ENCODE measurements around the gene PFKFB1. TPM values are rescaled to one million over a fixed set of nuclear protein-coding genes. Genes with fewer than 3 reads are reported as not detected.

Gene PFKFB1
- total RNA-seq, 1 experiment from 2014 or later, result 0.55 TPM

DNA sequence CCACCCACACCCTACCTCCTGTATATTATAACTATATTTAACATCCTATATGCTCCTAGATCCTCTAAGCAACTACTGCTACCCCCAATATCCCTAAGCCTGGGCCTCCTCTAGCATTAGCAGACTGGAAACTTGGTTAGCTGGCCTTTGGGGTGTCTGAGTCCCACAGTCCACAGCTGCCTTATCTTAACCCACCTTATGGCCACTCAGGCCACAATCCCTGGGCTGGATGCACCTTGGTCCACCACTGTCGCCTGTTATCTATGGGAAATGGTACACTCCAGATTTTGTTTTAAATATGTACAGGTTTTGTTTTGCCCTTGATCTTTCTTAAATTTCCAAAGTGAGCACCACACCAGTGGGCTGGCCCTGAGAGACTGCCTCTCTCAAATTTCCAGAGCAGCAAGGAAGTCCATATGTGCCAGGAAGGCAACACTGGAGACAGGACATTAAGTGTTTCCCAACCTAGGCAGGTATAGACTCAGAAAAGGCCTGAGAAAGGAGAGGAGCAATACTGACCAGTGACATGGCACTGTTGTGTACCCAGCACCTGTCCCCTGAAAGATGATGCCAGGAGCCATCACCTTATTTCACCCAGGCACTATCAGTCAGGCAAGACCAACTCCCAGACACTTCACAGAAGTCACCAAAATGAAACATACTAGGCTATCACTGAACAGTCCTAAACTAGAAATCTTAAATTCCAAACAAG lies 921 bp downstream of the PFKFB1 start:
- no peak overlapping the region for H3K4ac ChIP-seq (ENCODE audit: low read depth, low read length)
- no peak overlapping the region for H2BK20ac ChIP-seq (ENCODE audit: low read depth, low read length, poor library complexity, severe bottlenecking)
- H3K23ac ChIP-seq (ENCODE audit: insufficient read length, low read depth, low read length), result no peak overlapping the region
- H2AK5ac ChIP-seq (ENCODE audit: insufficient read length, low read length), result no peak overlapping the region
- H2BK12ac ChIP-seq (ENCODE audit: insufficient read length, low read depth, low read length), result no peak overlapping the region
- H3K27me3 ChIP-seq (ENCODE audit: insufficient read depth, low read length), result no peaks in the 10 kb centered on the region
- H4K20me1 ChIP-seq (ENCODE audit: control insufficient read depth, insufficient read depth, insufficient read length), result no peaks in the 10 kb centered on the region
- DNase-seq, result no peak
- no peak overlapping the region for H3K9ac ChIP-seq (ENCODE audit: extremely low read depth, insufficient read length, low read length)
- no peaks in the 10 kb centered on the region for H3K23me2 ChIP-seq (ENCODE audit: insufficient read length, low read depth, low read length, poor library complexity, severe bottlenecking)
- H4K5ac ChIP-seq (ENCODE audit: insufficient read length, low read depth, low read length), result no peak overlapping the region
- no peak overlapping the region for H4K91ac ChIP-seq (ENCODE audit: insufficient read length, low read depth, low read length)
- Mint-ChIP-seq H3K27ac (no peak overlapping the region), H3K4me3 (no peak overlapping the region), H3K27me3 (ENCODE audit: low read depth) (peaks cover 3% of the 10 kb centered on the region; the same call in 1 of the 2 replicates), H3K4me1 (no peaks in the 10 kb centered on the region), H3K9me3 (peaks cover 54 to 64% of the 10 kb centered on the region in 2 experiments), H3K36me3 (ENCODE audit: insufficient read depth in 1 of 3, low read depth in 3 of 3) (0 out of 7 replicates have a peak, but pooled peaks cover 0 to 2% (median 0%) of the 10 kb centered on the region in 3 experiments)
- H3K79me1 ChIP-seq (ENCODE audit: insufficient read depth, low read depth, low read length, poor library complexity, severe bottlenecking), result no peaks in the 10 kb centered on the region
- no peak overlapping the region for H2AFZ ChIP-seq (ENCODE audit: low read length)
- no peak overlapping the region for H3T11ph ChIP-seq (ENCODE audit: low read length)
- H3K56ac ChIP-seq (ENCODE audit: insufficient read length, low read depth, low read length), result no peak overlapping the region
- H2BK15ac ChIP-seq (ENCODE audit: low read depth, low read length), result no peak overlapping the region
- no peak overlapping the region for H3K14ac ChIP-seq (ENCODE audit: insufficient read depth, low read length)
- TF ChIP-seq, protein P1, sequence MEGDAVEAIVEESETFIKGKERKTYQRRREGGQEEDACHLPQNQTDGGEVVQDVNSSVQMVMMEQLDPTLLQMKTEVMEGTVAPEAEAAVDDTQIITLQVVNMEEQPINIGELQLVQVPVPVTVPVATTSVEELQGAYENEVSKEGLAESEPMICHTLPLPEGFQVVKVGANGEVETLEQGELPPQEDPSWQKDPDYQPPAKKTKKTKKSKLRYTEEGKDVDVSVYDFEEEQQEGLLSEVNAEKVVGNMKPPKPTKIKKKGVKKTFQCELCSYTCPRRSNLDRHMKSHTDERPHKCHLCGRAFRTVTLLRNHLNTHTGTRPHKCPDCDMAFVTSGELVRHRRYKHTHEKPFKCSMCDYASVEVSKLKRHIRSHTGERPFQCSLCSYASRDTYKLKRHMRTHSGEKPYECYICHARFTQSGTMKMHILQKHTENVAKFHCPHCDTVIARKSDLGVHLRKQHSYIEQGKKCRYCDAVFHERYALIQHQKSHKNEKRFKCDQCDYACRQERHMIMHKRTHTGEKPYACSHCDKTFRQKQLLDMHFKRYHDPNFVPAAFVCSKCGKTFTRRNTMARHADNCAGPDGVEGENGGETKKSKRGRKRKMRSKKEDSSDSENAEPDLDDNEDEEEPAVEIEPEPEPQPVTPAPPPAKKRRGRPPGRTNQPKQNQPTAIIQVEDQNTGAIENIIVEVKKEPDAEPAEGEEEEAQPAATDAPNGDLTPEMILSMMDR (conservative IDR thresholded peaks at IDR 0.05), result no peak
- H3K27ac ChIP-seq (ENCODE audit: insufficient read length, low read depth, low read length), result no peak overlapping the region
- H3K18ac ChIP-seq (ENCODE audit: insufficient read length, low read depth, low read length), result no peak overlapping the region
- H4K8ac ChIP-seq (replicated peaks; ENCODE audit: insufficient read length, low read depth, low read length), result no peak overlapping the region
- no peak overlapping the region for H2BK120ac ChIP-seq (ENCODE audit: low read depth, low read length, poor library complexity, severe bottlenecking)
- H3K79me2 ChIP-seq (ENCODE audit: insufficient read depth, low read length), result no peaks in the 10 kb centered on the region
- no peak overlapping the region for H3K4me2 ChIP-seq (ENCODE audit: insufficient read depth, insufficient read length, low read length)
- H3K4me1 ChIP-seq (ENCODE audit: insufficient read depth, low read length), result no peaks in the 10 kb centered on the region
- no peak overlapping the region for H2BK5ac ChIP-seq (ENCODE audit: insufficient read length, low read length)
- no CpG with 5 or more reads among the region's 1 CpG for WGBS (ENCODE audit: extremely low coverage, insufficient read length, low lambda C conversion rate)
- H3K9me3 ChIP-seq (ENCODE audit: control insufficient read depth, low read depth, low read length), result peaks cover 45% of the 10 kb centered on the region

Measured in H9 (cell line).